GM19043 (cell line): ENCODE measurements around the gene TTC12.

Experiments used
- ATAC-seq: cut with Tn5 transposase; IDR thresholded peaks from one replicate; pipeline ENCODE4 v1.9.1; 2021; ENCODE audit warnings: low read depth; ENCODE audit not compliant: unreplicated experiment

The TTC12 gene

GRCh38 chr11:113397821-113398220 lies 83.4 kb downstream of the TTC12 start:
- no peak for ATAC-seq

- ATAC-seq = no peak
Measured at GRCh38 chr11:113398669-113399430, 84.5 kb downstream of the TTC12 start.

DNA sequence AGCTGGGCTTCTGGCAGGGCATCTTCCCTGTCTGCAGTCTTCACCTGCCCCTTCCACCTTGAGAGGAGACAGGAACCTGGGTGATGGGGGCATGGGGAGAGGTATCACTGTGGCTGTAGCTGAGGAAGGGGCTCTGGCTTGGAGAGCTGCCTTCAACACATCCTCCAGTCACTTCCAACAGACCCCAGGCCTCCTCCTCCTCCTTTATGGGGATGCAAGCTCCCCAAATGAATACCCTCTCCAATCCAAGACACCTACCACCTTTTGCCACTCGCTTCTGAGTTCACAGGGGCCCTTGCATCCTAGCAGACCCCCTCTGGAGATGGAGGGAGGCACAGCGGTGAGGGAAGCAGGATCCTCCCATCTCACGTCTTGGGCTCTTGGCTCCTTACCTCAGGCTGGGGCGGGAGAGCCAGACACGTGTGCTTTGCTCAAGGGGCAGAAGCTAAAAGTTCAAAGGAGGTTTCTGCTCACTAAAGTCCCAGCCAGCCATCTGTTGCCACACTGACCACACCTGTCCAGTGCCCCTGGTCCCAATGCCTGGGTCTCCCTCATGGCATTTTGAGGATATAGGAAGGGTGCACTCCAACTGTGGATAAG lies 86.3 kb downstream of the TTC12 start:
- ATAC-seq = no peak

DNA sequence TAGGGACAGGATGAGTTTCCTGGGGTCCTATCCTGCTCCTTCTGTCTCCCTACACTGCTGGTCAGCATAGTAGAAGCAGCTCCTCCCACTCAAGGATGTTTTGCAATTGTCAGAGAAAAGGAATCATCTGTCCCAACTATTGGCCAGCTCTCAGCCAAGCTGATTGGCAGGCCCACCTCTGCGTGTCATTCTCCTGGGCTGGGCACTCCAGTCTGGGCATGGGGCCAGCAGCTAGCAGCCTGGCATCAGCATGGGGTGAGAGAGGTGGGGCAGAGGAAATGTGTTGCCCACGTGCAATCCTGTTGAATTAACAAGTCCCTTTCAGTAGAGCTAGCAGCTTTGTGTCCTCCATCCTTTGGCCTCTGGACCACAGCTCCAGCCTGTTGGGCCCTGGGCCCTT lies 87.3 kb downstream of the TTC12 start:
- no peak for ATAC-seq

DNA sequence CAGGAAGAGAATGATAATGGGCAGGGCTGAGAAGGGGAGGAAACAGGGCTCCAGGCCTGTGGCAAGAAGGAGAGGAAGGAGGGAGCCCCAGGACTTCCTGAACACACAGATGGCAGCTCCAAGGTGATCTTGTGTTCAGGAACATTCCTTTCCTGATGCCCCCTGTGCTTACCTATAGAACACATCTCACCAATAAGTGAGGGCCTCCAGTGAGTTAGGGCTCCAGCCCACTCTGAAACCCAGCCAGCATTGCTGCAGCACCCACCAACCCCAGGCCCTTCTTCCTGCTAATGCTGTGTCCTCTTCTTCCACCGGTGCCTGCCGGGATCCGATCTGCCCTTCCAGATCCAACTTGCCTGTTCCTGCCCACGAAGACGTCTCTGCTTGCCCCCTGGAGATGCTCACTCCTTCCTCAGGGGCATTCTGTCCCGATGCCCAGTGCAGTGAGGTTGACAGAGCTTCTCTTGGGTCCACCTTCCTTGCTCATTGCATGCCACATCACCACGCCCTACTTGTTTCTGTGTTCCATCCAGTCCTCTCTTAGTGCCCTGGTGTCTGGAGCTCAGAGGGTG lies 90.6 kb downstream of the TTC12 start:
- no peak for ATAC-seq

DNA sequence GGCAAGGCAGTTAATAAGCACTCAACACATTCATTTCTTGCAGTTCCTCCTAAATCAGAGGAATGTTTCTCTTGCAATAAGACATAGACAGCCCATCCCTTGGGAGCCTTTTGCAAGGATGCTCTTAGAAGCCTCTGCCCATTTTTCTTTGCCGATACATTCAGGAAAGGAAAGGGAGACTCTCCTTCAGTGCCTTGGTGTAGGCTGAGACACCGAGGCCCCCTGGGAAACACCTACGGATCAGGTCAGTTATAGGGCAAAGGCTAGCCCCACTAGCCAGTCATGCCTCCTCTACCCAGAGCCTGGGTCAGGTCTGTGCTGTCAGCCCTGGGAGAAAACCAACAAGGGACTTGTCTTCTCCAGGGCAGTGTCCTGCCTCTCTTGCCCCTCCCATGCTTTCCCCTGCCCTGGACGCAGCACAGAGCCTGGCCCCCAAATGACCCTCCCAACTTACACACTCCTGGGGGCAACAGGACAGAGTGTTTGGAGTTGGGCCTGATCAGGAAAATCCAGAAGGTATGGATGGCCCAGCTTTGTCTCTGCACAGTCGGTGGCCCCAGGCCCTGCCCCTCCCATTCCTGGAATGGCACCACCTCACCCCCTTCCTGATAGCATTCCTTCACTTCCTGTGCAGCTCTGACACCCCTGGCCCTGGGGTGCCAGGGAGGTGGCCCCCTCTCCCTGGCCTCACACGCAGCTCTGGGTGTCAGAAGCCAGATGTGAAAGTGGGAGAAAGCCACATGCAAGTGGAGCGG lies 91.5 kb downstream of the TTC12 start:
- ATAC-seq = no peak

DNA sequence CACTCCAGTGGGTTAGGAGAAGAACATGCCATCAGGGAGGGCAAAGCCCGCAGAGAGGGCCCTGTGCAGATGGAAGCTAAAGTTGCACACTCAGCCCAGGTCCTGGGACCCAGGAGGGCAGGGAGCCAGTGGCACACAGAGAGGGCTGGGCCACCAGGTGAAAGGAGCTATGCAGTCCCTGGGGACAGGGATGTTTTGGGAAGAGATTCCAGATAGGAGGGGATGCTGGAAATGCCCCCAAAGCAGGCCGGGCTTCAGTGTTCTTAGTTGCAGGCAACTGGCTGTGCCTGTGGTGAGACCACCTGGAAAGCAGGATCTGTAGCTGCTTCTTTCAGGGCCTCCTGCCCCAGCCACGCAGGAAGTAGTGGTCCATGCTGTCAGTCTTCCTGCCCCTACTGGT lies 92.8 kb downstream of the TTC12 start:
- ATAC-seq = no peak

GRCh38 chr11:113408206-113408605 lies 93.8 kb downstream of the TTC12 start:
- no peak for ATAC-seq

DNA sequence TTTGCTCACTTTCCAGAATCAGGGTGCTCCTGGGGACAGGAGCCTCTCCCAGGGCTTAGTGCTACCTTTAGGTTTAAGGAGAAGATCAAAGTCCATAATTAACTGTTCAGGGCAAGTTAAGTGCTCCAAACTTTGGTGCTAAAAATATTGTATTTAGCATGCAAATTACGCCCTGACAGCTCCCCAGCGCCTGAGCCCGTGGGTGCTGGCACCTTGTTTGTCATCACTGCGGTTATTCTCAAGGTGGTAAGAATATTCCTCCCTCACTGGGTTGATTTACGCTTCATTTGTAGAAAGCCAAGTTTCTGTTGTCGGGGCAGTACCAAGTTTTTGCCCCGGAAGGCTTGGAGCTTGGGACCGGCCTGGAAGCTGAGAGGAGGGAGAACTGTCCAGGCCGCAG lies 94.5 kb downstream of the TTC12 start:
- no peak for ATAC-seq

DNA sequence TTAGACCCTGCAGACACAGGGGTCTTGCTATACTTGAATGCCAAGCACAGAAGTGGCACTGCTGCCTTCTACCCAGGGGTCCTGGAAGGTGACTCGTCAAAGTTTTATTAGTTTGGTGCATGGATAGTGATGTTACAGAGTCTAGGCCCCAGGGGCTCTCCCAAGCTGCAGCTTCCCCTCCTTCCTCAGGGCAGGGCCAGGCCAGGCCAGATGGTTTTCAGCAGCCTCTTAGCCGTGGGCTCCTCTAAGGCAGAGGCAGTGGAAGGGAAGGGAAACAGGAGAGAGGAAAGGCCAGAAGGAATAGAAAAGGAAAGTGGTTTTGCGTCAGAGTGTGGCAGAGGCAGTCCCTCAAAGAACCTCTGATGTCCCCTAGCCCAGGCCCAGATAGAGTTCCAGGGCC lies 95.1 kb downstream of the TTC12 start:
- no peak for ATAC-seq

DNA sequence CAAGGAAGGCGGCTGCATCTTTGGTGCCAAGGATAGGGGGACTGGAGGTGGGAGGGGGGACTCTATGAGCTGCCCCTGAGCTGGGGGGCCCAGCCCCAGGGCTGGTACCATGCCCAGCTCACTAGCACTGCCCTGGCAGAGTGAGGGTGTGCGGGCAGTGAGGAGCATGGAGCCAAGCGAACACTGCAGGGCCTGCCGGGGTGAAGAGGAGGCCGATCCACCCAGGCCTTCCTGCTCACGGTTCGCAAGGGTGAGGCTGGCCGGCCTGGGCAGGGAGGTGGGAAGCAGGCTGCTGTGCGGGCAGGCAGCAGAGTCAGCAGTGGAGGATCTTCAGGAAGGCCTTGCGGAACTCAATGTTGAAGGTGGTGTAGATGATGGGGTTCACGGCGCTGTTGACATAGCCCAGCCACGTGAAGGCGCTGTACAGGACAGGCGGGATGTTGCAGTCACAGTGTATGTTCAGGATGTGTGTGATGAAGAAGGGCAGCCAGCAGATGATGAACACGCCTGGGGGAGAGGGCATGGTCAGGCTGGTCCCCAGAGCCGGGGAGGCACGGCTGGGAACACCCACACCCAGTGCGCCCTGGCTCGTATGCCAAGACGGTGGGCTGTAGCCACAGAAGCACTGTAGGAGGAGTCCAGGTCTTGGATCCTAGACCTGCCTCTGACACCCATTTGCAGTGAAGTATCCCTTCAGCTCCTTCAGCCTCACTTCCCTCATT lies 96.2 kb downstream of the TTC12 start:
- ATAC-seq = no peak

- no peak for ATAC-seq
Measured at GRCh38 chr11:113411536-113411935, 97.2 kb downstream of the TTC12 start.

GRCh38 chr11:113412675-113413074 lies 98.3 kb downstream of the TTC12 start:
- no peak for ATAC-seq

- ATAC-seq = no peak
Measured at GRCh38 chr11:113415343-113415742, 101.0 kb downstream of the TTC12 start.
